Kidney (tissue), 14 donors: ENCODE results near the gene PDE4D. TPM values are rescaled to one million over a fixed set of nuclear protein-coding genes. Genes with fewer than 3 reads are reported as not detected.

Source experiments
- DNase-seq, 5 donors: peaks; one replicate each; pipeline ENCODE4 v3.0.0-alpha.2; 2013 to 2020
- FAIRE-seq: peaks from 2 replicates; lab custom pipeline; 2012; peaks lifted over from hg19 to GRCh38; lab: Jason Lieb, UNC
- H3K27ac ChIP-seq, 2 donors: one replicate each; pipeline ENCODE4 v1.7.0; 2013; ENCODE audit warnings: low read depth in 2 of 2, low read length in 2 of 2, inconsistent platforms in 1 of 2
- H3K27me3 ChIP-seq: one replicate; pipeline ENCODE4 v1.7.1; 2013; ENCODE audit warnings: low read length, inconsistent platforms; ENCODE audit not compliant: control insufficient read depth, insufficient read depth
- H3K36me3 ChIP-seq, 3 donors: one replicate each; pipeline versions ENCODE4 v1.7.0 to v1.7.1; 2013; ENCODE audit warnings: low read length in 3 of 3, control low read depth in 1 of 3, inconsistent platforms in 1 of 3; ENCODE audit not compliant: insufficient read depth in 3 of 3, control insufficient read depth in 2 of 3
- H3K4me1 ChIP-seq, 3 donors: one replicate each; pipeline versions ENCODE4 v1.7.0 to v1.7.1; 2013; ENCODE audit warnings: low read length in 3 of 3, inconsistent platforms in 1 of 3, low read depth in 1 of 3; ENCODE audit not compliant: control insufficient read depth in 2 of 3, insufficient read depth in 2 of 3
- H3K4me3 ChIP-seq, 3 donors: one replicate each; pipeline versions ENCODE4 v1.7.0 to v1.8.1; 2013; ENCODE audit warnings: low read length in 3 of 3, control low read depth in 1 of 3, inconsistent platforms in 1 of 3
- H3K9ac ChIP-seq, 3 donors: one replicate each; pipeline versions ENCODE4 v1.7.0 to v1.7.1; 2013; ENCODE audit warnings: low read length in 3 of 3, control low read depth in 1 of 3, inconsistent platforms in 1 of 3
- H3K9me3 ChIP-seq, 3 donors: one replicate each; pipeline versions ENCODE4 v1.7.0 to v1.7.1; 2013; ENCODE audit warnings: low read length in 3 of 3, control low read depth in 1 of 3, inconsistent platforms in 1 of 3; ENCODE audit not compliant: control insufficient read depth in 2 of 3, insufficient read depth in 1 of 3
- CTCF ChIP-seq: IDR thresholded peaks from 3 replicates; pipeline ENCODE4 v1.5.1; 2012; ENCODE audit warnings: mild to moderate bottlenecking, moderate library complexity, borderline replicate concordance; ENCODE audit not compliant: insufficient read depth; ENCODE audit errors: extremely low read depth
- intact Hi-C: fragments of 100-400 bp; cut with DNase I; formaldehyde crosslinking; loops from one replicate; pipeline ENCODE4 v1.11.1; 2022
- polyA plus RNA-seq: library from polyadenylated mRNA; stranded (reverse); fragments of 350-450 nt; fragmentation: Illumina TruSeq; extraction: RNeasy Lipid Tissue Mini Kit (QIAGEN cat#74804); gene quantifications from one replicate; pipeline ENCODE4 v1.2.3, GENCODE V29; 2014; ENCODE audit warnings: low read depth, low replicate concordance; ENCODE audit not compliant: insufficient read depth
- total RNA-seq: library from RNA; stranded (reverse); fragmentation: NEBNext Ultra II Directional; extraction: Animal tissue kit (Norgen Biotek cat#: 25700); gene quantifications from one replicate; pipeline ENCODE4 v1.2.1, GENCODE V29; 2021
- donor health status: control.
- donor health status: control.
- donor health status: control.
- donor health status: control.
- donor health status: control.
- donor health status: DM: yes; HTN: yes; CAD: no.
- donor health status: Normal renal cell carcinoma (clear cell type).

Gene PDE4D
- total and polyA plus RNA-seq, 2 donors from 2014 or later = 9.2 to 78.9 TPM

GRCh38 chr5:59769832-59770231 lies 123.7 kb downstream of the PDE4D start:
- no peak for FAIRE-seq
- no peaks in the 10 kb centered on the region for H3K9me3 ChIP-seq
- no peaks in the 10 kb centered on the region for H3K36me3 ChIP-seq
- H3K4me3 ChIP-seq = no peak overlapping the region
- no peaks in the 10 kb centered on the region for H3K27me3 ChIP-seq
- intact Hi-C loops = no loop called here
- no peak overlapping the region for H3K27ac ChIP-seq
- peaks cover 0 to 14% (median 2%) of the 10 kb centered on the region in 3 donors for H3K4me1 ChIP-seq
- H3K9ac ChIP-seq = no peak overlapping the region
- no peak for TF ChIP-seq CTCF
- no peak for DNase-seq

GRCh38 chr5:59769041-59769360 lies 124.5 kb downstream of the PDE4D start:
- no peak overlapping the region for H3K27ac ChIP-seq
- H3K4me1 ChIP-seq = peaks cover 0 to 14% (median 2%) of the 10 kb centered on the region in 3 donors
- peak overlapping the region in 2 of 3 donors; percentile 79 to 80 for H3K9ac ChIP-seq
- intact Hi-C loops = no loop called here
- H3K36me3 ChIP-seq = no peaks in the 10 kb centered on the region
- peak overlapping the region; percentile 82 to 93 (median 89) for H3K4me3 ChIP-seq
- no peak for DNase-seq
- TF ChIP-seq CTCF = no peak
- no peaks in the 10 kb centered on the region for H3K27me3 ChIP-seq
- no peak for FAIRE-seq
- H3K9me3 ChIP-seq = no peaks in the 10 kb centered on the region

GRCh38 chr5:59768152-59769040 lies 125.1 kb downstream of the PDE4D start:
- FAIRE-seq = no peak
- no peak for TF ChIP-seq CTCF
- H3K36me3 ChIP-seq = no peaks in the 10 kb centered on the region
- peak overlapping the region; percentile 82 to 93 (median 89) for H3K4me3 ChIP-seq
- peak; percentile 74 to 95 (median 80) for DNase-seq
- intact Hi-C loops = no loop called here
- peak overlapping the region; percentile 79 to 84 (median 80) for H3K9ac ChIP-seq
- peaks cover 0 to 14% (median 2%) of the 10 kb centered on the region in 3 donors for H3K4me1 ChIP-seq
- H3K9me3 ChIP-seq = no peaks in the 10 kb centered on the region
- no peaks in the 10 kb centered on the region for H3K27me3 ChIP-seq
- peak overlapping the region; percentile 46 to 68 for H3K27ac ChIP-seq
